Dedifferentiated amniotic fluid mesenchymal stem cell (primary cell): ENCODE data around the gene NPFFR1.
A peak's percentile ranks its signal among the peaks of the same experiment; 100 is the strongest.
"Not testable (repeated sequence)": the region's sequence is repeated elsewhere in the genome, so short reads cannot be mapped to it uniquely, and the experiment has no call there.

Experiments
- DNase-seq: peaks from one replicate; pipeline ENCODE4 v3.0.0-alpha.2; 2016; ENCODE audit errors: extremely low spot score

The NPFFR1 gene

DNA sequence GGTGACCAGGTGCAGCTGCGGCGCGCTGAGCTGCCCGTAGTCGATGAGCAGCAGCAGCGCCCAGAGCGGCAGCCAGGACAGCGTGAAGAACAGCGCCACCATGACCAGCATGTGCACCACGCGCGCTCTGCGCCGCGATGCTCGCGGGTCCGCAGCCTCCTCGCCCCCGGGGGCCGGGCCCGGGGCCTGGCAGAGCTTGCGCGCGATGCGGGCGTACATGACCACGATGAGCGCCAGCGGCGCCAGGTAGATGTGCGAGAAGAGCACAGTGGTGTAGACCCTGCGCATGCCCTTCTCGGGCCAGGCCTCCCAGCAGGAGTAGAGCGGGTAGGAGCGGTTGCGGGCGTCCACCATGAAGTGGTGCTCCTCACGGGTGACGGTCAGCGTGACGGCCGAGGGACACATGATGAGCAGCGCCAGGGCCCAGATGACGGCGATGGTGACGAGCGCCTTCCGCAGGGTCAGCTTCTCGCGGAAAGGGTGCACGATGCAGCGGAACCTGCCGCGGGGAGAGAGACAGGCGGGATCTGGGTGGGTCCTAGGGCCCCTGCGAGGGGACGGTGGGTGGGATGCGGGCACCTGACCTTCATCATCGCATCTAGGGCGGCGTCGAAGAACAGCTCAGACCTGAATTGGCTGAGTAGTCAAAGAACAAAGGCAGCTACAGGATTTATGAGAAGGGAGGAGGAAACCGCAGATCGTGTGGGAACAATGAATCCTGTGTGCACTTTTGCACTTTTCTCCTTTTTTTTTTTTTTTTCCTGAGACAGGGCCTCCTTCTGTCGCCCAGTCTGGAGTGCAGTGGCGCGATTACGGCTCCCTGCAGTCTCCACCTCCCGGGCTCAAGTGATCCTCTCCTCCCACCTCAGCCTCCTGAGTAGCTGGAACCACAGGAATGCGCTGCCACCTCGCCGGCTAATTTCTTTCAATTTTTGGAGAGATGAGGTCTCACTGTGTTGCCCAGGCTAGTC is 28.2 kb downstream of the NPFFR1 start:
- no peak for DNase-seq

DNA sequence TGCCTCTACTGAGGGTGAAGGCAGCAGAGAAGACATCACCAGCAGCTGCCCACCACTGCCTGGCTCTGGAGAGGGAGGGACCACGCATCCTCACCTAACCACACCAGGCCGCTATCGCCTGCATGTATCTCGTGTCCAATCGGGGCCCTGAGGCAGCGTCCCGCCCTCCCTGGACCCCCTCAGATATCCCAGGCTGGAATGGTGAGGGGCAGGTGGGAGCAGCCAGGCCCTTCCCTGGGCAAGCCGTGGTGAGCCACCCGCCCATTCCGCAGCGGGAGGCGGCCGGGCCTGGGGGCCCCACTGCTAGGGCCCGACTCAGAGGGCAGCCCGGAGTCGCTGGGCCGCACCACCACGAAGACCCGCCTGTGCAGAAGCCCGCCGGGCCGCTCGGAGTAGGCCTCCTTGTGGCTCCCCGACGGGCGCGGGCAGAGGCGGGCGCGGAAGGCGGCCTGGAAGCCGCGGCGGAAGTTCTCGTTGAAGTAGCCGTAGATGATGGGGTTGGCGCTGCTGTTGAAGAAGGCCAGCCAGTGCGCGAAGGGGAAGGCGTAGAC is 29.0 kb downstream of the NPFFR1 start:
- DNase-seq = no peak

DNA sequence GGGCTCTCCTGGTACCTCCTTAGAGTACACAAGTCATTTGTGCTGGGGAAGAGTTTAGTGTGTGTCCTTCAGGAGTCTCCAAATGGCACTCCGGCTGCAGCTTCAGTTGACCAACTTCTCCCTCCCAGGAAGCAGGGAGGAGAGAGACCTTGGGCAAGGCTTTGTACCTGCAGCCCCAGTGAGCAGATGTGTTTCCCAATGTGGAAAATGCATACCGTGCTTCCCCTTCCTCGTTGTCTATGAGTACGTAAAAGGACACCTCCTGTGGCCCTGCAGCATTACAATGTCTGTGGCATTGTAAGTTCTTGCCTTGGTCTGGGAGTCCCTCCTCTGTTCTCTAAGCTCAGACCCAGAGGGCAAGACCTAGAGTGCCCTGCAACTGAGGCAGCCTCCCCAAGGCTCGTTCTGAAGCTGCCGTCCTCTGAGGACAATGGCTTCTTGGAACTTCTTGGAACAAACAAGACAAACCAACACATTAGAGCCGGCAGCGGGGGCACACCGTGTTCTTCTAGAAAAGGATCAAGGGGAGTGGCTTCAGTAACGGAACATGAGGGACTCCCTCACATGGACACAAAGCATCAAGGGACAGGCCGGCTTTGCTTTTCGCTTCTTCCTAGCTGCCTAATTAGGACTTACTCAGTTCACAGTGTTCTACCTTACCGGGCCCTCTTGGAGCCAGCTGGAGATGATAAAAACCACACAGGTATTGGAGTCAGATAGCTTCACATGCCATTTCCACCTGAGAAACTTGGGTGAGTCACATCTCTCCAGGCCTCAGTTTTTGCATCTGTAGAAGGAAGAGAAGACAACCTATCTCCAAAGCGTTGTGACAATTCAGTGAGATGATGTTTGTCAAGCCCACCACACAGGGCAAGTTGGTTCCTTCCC is 29.7 kb downstream of the NPFFR1 start:
- DNase-seq = no peak

DNA sequence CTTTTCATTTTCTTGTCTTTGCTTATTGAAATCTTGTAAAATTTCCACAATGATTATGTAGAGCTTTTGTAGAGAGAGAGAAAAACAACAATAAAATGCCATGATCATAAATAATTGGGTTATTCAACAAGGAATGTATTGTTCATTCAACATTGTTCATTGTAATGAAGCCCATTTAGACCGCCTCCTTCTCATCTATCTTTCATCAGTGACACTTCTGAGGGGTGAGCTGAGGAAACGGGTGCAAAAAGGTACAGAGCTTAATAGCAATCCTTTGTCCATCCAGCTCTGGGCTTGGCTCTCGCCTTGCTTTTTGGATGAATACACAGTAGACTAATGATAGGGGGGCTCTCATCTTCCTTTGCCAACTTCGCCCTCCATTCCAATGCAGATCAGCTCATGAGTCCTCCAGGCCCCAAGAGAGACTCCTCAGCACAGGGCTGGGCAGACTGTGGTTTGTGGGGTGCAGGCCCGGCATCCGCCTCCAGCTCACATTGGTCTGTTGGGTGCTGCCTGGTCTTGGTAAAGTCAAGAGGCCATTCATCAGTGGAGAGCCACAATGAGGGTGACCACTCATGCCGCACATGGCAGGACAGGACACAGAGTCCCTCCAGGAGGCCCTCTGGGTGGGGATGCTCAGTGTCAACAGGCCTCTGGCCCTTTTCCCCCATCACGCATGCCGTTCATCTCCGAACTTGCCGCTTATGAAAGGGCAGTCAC is 32.7 kb downstream of the NPFFR1 start:
- no peak for DNase-seq

DNA sequence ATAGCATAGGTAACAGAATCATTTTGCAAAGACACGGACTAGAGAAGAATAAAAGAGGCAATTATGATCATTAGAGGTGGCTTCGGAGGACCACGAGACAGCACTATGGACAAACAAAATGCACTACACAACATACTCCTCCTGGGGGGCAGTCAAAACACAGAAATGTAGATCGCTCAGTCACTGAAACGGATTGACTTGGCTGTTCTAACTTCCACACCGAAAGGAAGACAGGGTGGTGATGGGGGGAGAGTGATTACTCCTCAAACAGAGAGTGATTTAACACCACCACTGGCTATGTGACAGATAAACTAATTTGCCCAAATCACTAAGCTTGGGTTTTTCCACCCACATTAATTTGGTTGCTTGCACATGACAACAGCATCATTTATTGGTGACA is 36.4 kb downstream of the NPFFR1 start:
- no peak for DNase-seq

DNA sequence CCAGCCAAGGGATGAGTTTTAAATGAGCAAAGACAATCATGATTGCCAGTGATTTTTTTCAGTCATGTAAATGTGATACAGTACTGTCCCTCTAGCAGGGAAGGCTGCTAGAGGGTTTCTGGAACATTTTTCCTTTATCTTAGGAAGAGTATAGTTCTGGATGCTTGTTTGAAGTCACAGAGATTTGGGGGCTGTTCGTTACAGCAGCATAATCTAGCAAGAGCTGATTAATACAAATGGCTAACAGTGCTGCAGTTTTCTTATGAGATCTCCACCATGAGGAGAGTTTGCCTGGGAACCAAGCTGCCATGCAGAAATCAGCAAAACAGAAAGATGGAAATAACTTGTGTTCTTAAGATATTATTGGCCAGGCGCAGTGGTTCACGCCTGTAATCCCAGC is 42.7 kb downstream of the NPFFR1 start:
- no peak for DNase-seq

DNA sequence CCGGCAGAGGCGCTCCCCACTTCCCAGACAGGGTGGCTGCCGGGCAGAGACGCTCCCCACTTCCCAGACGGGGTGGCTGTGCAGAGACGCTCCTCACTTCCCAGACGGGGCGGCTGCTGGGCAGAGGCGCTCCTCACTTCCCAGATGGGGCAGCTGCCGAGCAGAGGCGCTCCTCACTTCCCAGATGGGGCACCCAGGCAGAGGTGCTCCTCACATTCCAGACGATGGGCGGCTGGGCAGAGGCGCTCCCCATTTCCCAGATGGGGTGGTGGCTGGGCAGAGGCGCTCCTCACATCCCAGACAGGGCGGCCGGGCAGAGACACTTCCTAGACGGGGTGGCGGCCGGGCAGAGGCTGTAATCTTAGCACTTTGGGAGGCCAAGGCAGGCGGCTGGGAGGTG is 43.8 kb downstream of the NPFFR1 start:
- not testable (repeated sequence) for DNase-seq

DNA sequence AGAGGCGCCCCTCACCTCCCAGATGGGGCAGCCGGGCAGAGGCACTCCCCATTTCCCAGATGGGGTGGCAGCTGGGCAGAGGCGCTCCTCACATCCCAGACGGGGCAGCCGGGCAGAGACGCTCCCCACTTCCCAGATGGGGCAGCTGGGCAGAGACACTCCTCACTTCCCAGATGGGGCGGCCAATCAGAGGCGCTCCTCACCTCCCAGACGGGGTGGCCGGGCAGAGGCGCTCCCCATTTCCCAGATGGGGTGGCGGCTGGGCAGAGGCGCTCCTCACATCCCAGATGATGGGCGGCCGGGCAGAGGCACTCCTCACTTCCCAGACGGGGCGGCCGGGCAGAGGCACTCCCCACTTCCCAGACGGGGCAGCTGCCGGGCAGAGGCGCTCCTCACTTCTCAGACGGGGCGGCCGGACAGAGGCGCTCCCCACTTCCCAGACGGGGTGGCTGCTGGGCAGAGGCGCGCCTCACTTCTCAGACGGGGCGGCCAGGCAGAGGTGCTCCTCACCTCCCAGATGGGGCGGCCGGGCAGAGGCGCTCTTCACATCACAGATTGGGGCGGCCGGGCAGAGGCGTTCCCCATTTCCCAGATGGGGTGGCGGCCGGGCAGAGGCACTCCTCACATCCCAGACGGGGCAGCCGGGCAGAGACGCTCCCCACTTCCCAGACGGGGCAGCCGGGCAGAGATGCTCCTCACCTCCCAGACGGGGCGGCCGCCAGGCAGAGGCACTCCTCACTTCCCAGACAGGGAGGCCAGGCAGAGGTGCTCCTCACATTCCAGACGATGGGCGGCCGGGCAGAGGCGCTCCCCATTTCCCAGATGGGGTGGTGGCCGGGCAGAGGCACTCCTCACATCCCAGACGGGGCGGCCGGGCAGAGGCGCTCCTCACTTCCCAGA is 44.5 kb downstream of the NPFFR1 start:
- DNase-seq = not testable (repeated sequence)

DNA sequence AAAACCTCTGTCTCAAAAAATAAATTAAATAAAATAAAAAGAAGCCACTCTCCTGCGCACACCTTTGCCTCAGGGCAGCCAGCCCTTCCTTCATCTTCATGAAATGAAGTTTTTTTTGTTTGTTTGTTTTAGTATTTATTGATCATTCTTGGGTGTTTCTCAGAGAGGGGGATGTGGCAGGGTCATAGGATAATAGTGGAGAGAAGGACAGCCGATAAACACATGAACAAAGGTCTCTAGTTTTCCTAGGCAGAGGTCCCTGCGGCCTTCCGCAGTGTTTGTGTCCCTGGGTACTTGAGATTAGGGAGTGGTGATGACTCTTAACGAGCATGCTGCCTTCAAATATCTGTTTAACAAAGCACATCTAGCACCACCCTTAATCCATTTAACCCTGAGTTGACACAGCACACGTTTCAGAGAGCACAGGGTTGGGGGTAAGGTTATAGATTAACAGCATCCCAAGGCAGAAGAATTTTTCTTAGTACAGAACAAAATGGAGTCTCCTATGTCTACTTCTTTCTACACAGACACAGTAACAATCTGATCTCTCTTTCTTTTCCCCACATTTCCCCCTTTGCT is 45.8 kb downstream of the NPFFR1 start:
- DNase-seq = not testable (repeated sequence)

DNA sequence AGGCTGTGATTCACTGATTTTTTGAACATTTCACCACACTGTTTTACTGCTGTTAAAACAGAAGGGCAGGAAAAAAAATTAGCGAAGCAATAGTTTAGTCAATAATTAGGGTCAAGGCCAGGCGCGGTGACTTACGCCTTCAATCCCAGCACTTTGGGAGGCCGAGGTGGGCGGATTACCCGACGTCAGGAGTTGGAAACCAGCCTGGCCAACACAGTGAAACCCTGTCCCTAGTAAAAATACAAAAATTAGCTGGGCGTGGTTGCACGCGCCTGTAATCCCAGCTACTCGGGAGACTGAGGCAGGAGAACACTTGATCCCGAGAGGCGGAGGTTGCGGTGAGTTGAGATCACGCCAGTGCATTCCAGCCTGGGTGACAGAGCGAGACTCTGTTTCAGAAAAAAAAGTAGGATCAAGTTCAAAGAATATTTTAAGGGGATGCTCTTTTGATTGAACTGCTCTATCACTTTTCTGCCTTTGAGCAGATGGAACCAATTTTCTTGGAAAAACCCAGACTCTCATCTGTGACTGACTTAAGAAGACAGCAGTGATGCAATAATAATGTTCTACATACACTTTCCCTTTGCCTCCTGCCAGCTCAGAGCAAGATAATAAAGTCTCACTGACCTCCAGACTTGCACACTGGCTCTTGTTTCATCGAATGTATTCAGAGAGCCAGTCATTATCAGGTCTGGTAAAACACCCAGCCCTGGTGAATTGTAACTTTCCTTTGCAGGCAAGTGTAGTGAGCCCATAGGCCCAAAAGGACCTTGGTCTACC is 48.9 kb downstream of the NPFFR1 start:
- peak; percentile 79 for DNase-seq

DNA sequence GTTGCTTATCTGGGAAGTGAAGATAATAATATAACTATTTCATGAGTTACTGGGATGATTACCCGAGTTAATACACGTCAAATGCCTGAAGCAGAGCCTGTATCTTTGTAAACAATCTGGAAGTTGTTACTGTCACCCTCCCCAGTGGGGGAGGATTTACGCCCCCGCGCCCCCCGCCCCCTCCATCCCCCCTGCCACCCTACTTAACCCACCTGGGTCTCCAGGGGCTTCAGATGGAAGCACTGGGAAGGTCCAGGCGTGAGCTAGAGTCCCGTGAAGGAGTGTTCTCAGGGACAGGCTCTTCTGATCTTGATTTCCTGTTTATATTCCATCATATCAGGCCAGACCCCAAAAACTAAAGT is 49.9 kb downstream of the NPFFR1 start:
- DNase-seq = no peak

DNA sequence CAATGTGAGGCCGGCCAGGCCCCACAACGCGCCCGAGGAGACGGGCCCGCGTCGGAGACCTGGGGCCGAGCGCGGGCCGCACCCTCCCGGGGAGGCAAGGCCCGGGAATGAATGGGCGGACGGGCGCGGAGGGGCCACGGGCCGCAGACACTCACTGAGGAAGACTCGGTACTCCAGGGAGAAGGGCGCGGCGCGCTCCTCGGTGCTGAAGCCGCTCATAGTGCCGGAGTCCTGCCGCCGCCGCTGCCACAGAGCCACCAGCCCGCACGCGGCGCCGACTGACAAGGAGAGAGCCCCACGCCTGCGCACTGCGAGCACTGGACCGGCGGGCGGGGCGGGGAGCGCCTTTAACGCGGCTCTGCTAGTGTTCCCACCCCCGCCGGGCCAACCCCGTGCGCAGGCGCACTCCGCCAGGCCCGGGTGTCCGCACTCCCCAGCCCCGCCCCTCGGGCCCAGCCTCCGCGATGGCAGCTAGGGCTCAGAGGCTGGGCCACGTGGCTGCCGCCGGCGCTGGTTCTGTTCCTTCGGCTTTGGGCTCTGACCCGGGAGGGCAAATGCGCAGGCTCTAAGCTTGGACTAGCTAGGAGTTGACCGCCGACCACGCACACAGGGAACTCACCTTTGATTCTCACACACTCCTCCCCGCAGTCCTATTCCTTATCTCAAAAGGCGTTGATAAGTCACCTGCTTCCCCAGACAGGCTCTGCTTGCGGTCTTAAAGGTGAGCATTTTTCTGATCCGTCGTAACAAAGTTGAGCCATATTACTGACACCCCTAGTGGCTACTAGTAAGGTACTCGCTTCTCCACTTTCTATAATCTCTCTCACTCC is 50.5 kb downstream of the NPFFR1 start, which contains the start of gene PPA1:
PPA1 (minus strand) TSS at position 321 of the 830 bp plus-strand sequence; CDS start at position 219, 102 bp downstream.
- peak; percentile 94 for DNase-seq

DNA sequence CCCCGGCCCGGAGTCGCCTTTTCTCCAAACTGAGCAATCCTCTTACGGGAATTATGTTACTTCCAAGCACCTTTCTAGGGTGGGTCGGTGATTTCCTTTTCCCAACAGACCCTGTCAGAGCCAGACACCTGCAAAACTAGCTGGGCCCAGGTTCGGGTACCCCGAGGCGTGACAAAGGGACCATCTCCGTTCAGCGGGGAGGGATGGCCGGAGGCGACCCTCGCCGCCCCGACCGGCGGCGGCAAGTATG is 51.0 kb downstream of the NPFFR1 start:
- DNase-seq = no peak

DNA sequence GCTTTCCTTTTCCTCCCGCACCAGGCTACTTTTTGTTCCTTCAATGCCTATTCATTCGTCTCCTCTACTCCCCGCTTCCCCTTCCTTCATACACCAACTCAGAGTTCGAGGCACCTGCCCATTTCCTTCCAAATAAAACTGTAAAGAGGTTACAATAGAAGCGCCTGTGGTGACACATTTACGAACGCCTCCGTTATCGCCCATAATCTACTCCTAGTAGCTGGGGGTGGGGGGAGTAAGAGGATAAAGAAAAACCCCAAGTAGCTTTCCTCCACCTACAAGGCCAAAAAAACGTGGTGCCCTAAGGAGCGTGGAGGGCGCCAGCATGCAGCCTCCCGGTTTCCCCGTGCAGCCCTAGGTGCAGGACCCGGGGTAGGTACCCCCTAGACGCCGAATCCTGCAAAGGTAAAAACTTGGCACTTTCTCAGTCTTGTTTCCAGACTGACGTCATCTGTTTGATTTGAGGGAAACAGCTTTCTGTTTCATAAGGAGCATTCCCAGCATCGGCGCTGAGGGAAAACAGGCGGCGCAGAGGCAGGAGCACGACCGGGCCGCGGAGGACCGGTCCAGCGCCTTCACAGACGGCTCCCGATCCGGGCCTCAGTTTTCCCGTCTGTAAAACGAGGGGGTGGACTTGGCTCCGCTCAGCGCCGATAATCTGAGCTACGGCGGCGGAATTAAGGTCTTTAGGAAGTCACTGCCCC is 51.5 kb downstream of the NPFFR1 start:
- peak; percentile 25 for DNase-seq

DNA sequence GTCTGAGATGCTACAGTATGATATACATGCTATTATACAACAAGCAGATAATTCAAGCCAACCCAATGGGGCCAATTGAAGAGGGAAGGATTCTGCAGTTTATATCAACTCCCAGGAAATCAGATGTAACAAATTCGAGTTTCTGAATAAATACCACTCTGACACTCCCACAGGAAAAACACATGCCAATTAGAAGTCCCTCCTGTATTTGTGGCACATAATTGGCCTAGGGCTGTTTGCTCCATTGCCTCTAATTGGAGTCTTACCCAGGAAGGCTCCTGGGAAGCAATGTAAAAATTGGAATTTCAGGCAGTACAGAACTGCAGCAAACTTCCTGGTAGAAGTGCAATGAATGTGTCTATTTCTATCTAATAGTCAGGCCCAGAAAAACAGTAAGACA is 55.3 kb downstream of the NPFFR1 start:
- no peak for DNase-seq

DNA sequence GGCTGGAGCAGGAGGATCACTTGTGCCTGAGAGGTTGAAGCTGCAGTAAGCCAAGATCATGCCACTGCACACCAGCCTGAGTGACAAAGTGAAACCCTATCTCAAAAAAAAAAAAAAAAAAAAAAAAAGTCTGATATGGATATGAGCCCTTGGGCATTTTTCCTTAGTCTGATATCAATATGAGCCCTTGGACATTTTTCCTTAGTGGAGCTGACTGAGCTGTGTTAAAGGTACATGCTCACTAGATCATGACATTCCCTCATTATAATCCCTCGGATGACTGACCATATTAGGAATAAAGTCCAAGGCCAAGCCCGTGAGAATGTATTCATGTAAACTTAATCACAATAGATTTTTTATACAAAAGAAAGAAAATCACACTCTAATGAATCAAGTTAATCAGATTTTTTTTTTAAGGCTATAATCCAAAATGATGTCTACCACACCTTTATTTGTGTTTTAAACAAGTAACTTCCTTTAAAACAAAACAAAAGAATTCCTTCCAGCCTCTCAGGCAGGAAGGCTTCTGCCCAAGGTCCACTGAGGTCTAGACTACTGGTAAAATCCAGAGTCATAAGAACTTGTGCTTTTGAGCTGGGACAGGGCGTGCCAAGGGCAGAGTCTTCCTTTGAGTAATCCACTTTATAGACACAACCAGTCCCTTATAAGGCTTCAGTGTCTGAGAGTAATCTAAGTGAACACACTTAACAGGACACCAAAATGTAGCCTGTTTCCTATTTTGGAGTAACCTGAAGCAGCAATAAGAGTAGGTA is 56.1 kb downstream of the NPFFR1 start:
- DNase-seq = no peak

DNA sequence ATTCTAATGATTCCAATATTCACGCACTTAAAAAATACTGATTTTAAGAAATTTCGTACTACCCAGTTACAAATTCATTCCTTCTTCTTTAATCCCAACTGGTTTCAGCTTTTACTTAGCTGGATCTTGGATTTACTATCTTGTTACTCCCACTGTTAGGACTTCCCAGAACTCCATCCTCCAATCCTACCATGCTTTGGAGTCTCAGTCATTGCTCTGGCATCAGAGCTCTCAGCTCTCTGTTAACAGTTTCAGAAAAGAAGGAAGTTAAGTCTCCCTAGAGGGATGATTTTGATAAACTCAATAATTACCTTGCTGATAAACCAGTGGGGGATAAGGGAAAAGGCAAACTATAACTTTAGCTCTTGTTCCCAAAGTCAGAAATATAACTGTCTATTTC is 60.1 kb downstream of the NPFFR1 start:
- no peak for DNase-seq
